ENCODE data around the gene B3GALT4. TPM values are rescaled to one million over a fixed set of nuclear protein-coding genes. Genes with fewer than 3 reads are reported as not detected.

B3GALT4 gene
- total and polyA plus RNA-seq, 10 donors: 11.5 to 31.6 (median 24.0) TPM

- TF ChIP-seq CTCF (IDR thresholded peaks at IDR 0.05 in 8 of 11, conservative IDR thresholded peaks at IDR 0.05 in 3 of 11) (peak in 1 of 11 experiments; percentile 19), POLR2A (IDR thresholded peaks at IDR 0.05) (no peak), POLR2AphosphoS5 (IDR thresholded peaks at IDR 0.05) (peak; percentile 11 to 68 (median 64))
- H3K36me3 ChIP-seq: peaks cover 4 to 77% (median 60%) of the 10 kb centered on the region in 6 donors
Observed at GRCh38 chr6:33288921-33289783, 12.2 kb downstream of the B3GALT4 start, which contains the start of the genes PFDN6 and WDR46. TSS of gene PFDN6 (plus strand) at chr6:33289601. CDS start at chr6:33289857, 256 bp downstream. TSS of gene WDR46 (minus strand) at chr6:33289239. CDS start at chr6:33289170, 69 bp downstream.

GRCh38 chr6:33289784-33290315 lies 12.9 kb downstream of the B3GALT4 start:
- Histone ChIP-seq H3K36me3 (peaks cover 4 to 77% (median 63%) of the 10 kb centered on the region in 6 donors), H3K4me1 (peaks cover 15 to 60% (median 36%) of the 10 kb centered on the region in 6 donors), H3K9me3 (no peaks in the 10 kb centered on the region), H3K4me3 (peak overlapping the region; percentile 66 to 86 (median 83)), H3K27ac (peak overlapping the region; percentile 76 to 94 (median 88)), H3K27me3 (replicated peaks in 1 of 7) (no peaks in the 10 kb centered on the region)
- intact Hi-C loops (cut with DNase I; ENCODE audit: low total_unique reads): no loop called here
- 4 to 7% (median 5%) methylated on average over 14 of the region's 14 CpGs for WGBS, 5 donors
- TF ChIP-seq CTCF (IDR thresholded peaks at IDR 0.05 in 8 of 11, conservative IDR thresholded peaks at IDR 0.05 in 3 of 11): no peak
- TF ChIP-seq POLR2AphosphoS5 (IDR thresholded peaks at IDR 0.05): peak in 1 of 3 donors; percentile 21
- DNase-seq: no peak

More at GRCh38 chr6:33288921-33289783, 12.2 kb downstream of the B3GALT4 start, which contains the start of the genes PFDN6 and WDR46:
- H3K27me3 ChIP-seq (replicated peaks in 1 of 7): no peaks in the 10 kb centered on the region
- peak; percentile 91 for DNase-seq
- peak within 1 kb of the TSS; percentile 66 to 86 (median 83) for H3K4me3 ChIP-seq
- peak within 1 kb of the TSS; percentile 76 to 94 (median 88) for H3K27ac ChIP-seq
- WGBS, 5 donors: 0 to 1% (median 0%) methylated on average over 43 of the region's 43 CpGs
- H3K9me3 ChIP-seq: no peaks in the 10 kb centered on the region
- H3K4me1 ChIP-seq: peaks cover 15 to 60% (median 33%) of the 10 kb centered on the region in 6 donors
- intact Hi-C loops (cut with DNase I; ENCODE audit: low total_unique reads): no loop called here

- 69 to 81% (median 74%) methylated on average over 7 of the region's 7 CpGs for WGBS, 5 donors
- peak in 2 of 3 donors; percentile 34 to 43 for TF ChIP-seq POLR2AphosphoS5 (IDR thresholded peaks at IDR 0.05)
- TF ChIP-seq POLR2A (IDR thresholded peaks at IDR 0.05): no peak
- H3K9me3 ChIP-seq: no peaks in the 10 kb centered on the region
Observed at GRCh38 chr6:33290459-33290858, 13.5 kb downstream of the B3GALT4 start.

GRCh38 chr6:33292996-33293682 lies 16.2 kb downstream of the B3GALT4 start:
- intact Hi-C loops (cut with DNase I; ENCODE audit: low total_unique reads): no loop called here
- Histone ChIP-seq H3K27ac (no peak overlapping the region), H3K4me1 (peaks cover 17 to 77% (median 50%) of the 10 kb centered on the region in 6 donors), H3K36me3 (peaks cover 4 to 71% (median 58%) of the 10 kb centered on the region in 6 donors), H3K4me3 (no peak overlapping the region), H3K9me3 (no peaks in the 10 kb centered on the region), H3K27me3 (replicated peaks in 1 of 7) (no peaks in the 10 kb centered on the region)
- WGBS, 5 donors: 89 to 93% (median 90%) methylated on average over 16 of the region's 16 CpGs
- no peak for TF ChIP-seq CTCF (IDR thresholded peaks at IDR 0.05 in 8 of 11, conservative IDR thresholded peaks at IDR 0.05 in 3 of 11)
- TF ChIP-seq POLR2AphosphoS5 (IDR thresholded peaks at IDR 0.05): peak in 2 of 3 donors; percentile 37 to 56
- no peak for DNase-seq

More at GRCh38 chr6:33290459-33290858, 13.5 kb downstream of the B3GALT4 start:
- DNase-seq: no peak
- peak overlapping the region in 5 of 8 donors; percentile 66 to 86 (median 83) for H3K4me3 ChIP-seq
- H3K36me3 ChIP-seq: peaks cover 4 to 77% (median 64%) of the 10 kb centered on the region in 6 donors
- H3K4me1 ChIP-seq: peaks cover 15 to 66% (median 39%) of the 10 kb centered on the region in 6 donors
- H3K27ac ChIP-seq: peak overlapping the region in 4 of 8 donors; percentile 87 to 94 (median 88)
- intact Hi-C loops (cut with DNase I; ENCODE audit: low total_unique reads): no loop called here
- no peaks in the 10 kb centered on the region for H3K27me3 ChIP-seq (replicated peaks in 1 of 7)

Data from spleen (tissue), 11 donors.